Lower leg skin (tissue), 3 donors: ENCODE data around the gene CEP170B.

Experiments
- POLR2A ChIP-seq, 2 donors: fragments of 450-650 bp; IDR thresholded peaks; one replicate each; pipeline ENCODE4 v1.6.1; 2016 to 2017; ENCODE audit warnings: antibody characterized with exemption in 2 of 2, mild to moderate bottlenecking in 1 of 2, moderate library complexity in 1 of 2
- TF ChIP-seq, protein P1 (sequence below), 3 donors: fragments of 450-650 bp; IDR thresholded peaks; one replicate each; pipeline ENCODE4 v1.5.1; 2016; ENCODE audit warnings: antibody characterized with exemption in 3 of 3, mild to moderate bottlenecking in 3 of 3, moderate library complexity in 2 of 3

DNA sequence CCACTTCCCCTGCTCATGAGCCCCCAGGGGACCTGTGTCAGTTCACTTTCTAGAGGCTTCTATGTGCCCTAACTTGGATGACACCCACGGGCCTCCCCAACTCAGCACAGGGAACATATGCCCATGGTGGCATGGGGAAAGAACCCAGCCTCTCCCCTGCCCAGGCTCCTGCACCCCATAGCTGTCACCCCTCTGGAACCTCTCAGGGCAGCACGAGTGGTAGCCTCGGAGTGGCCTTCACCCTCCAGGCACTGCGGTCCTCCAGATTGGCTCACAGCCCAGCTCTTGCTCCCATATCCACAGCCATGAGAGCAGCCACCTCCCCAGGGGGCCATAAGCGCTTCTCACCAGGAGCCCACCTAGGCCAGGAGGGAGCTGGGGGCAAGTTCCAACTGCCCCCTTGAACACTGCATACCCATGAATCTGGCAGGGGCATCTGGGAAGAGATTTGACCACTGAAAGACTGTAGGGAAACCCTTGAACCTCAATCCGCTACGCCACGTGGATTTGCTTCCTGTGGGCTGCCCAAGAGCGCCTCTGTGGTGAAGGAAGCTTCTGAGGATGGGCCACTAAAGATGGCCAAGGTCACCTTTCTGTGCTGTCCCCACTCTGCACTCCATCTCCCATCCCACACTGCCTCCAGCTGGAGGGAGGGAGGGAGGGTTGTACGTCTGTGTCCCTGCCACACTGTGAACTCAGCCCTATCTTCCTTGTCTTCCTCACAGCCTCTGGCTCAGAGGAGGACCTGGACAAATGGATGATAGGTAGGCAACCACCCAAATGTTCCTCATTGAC, 71.5 kb downstream of the CEP170B start:
- TF ChIP-seq, protein P1, sequence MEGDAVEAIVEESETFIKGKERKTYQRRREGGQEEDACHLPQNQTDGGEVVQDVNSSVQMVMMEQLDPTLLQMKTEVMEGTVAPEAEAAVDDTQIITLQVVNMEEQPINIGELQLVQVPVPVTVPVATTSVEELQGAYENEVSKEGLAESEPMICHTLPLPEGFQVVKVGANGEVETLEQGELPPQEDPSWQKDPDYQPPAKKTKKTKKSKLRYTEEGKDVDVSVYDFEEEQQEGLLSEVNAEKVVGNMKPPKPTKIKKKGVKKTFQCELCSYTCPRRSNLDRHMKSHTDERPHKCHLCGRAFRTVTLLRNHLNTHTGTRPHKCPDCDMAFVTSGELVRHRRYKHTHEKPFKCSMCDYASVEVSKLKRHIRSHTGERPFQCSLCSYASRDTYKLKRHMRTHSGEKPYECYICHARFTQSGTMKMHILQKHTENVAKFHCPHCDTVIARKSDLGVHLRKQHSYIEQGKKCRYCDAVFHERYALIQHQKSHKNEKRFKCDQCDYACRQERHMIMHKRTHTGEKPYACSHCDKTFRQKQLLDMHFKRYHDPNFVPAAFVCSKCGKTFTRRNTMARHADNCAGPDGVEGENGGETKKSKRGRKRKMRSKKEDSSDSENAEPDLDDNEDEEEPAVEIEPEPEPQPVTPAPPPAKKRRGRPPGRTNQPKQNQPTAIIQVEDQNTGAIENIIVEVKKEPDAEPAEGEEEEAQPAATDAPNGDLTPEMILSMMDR (IDR thresholded peaks at IDR 0.05) = no peak
- TF ChIP-seq POLR2A (IDR thresholded peaks at IDR 0.05) = no peak
